ENCODE results near the gene LSAMP.

Gene LSAMP

GRCh38 chr3:116057400-116058006 is 387.8 kb downstream of the LSAMP start:
- Histone ChIP-seq H3K4me1 (ENCODE audit: insufficient read depth, low read length) (peaks cover 8% of the 10 kb centered on the region; the same call in 1 of the 2 replicates), H3K4me3 (ENCODE audit: low read length) (no peak overlapping the region), H3K36me3 (ENCODE audit: insufficient read depth, low read depth, low read length) (no peaks in the 10 kb centered on the region), H3K9ac (ENCODE audit: low read depth, low read length) (no peak overlapping the region), H3K27ac (ENCODE audit: low read length) (no peak overlapping the region), H3K27me3 (ENCODE audit: insufficient read depth, low read length) (no peaks in the 10 kb centered on the region), H3K9me3 (ENCODE audit: insufficient read depth, low read depth, low read length) (no peaks in the 10 kb centered on the region)

- Histone ChIP-seq H3K27me3 (ENCODE audit: insufficient read depth, low read length) (no peaks in the 10 kb centered on the region), H3K4me1 (ENCODE audit: insufficient read depth, low read length) (peaks cover 8% of the 10 kb centered on the region; the same call in 1 of the 2 replicates), H3K9me3 (ENCODE audit: insufficient read depth, low read depth, low read length) (no peaks in the 10 kb centered on the region), H3K4me3 (ENCODE audit: low read length) (no peak overlapping the region), H3K9ac (ENCODE audit: low read depth, low read length) (no peak overlapping the region), H3K27ac (ENCODE audit: low read length) (no peak overlapping the region), H3K36me3 (ENCODE audit: insufficient read depth, low read depth, low read length) (no peaks in the 10 kb centered on the region)
Measured at GRCh38 chr3:116056280-116056679, 389.0 kb downstream of the LSAMP start.

GRCh38 chr3:116053017-116053416 is 392.3 kb downstream of the LSAMP start:
- H3K27me3 ChIP-seq (ENCODE audit: insufficient read depth, low read length) = no peaks in the 10 kb centered on the region
- no peak overlapping the region for H3K27ac ChIP-seq (ENCODE audit: low read length)
- H3K9ac ChIP-seq (ENCODE audit: low read depth, low read length) = no peak overlapping the region
- H3K9me3 ChIP-seq (ENCODE audit: insufficient read depth, low read depth, low read length) = no peaks in the 10 kb centered on the region
- no peaks in the 10 kb centered on the region; the same call in 1 of the 2 replicates for H3K4me1 ChIP-seq (ENCODE audit: insufficient read depth, low read length)
- no peak overlapping the region for H3K4me3 ChIP-seq (ENCODE audit: low read length)
- no peaks in the 10 kb centered on the region for H3K36me3 ChIP-seq (ENCODE audit: insufficient read depth, low read depth, low read length)

- Histone ChIP-seq H3K27me3 (ENCODE audit: insufficient read depth, low read length) (no peaks in the 10 kb centered on the region), H3K4me1 (ENCODE audit: insufficient read depth, low read length) (no peaks in the 10 kb centered on the region; the same call in 1 of the 2 replicates), H3K36me3 (ENCODE audit: insufficient read depth, low read depth, low read length) (no peaks in the 10 kb centered on the region), H3K9ac (ENCODE audit: low read depth, low read length) (no peak overlapping the region), H3K27ac (ENCODE audit: low read length) (no peak overlapping the region), H3K4me3 (ENCODE audit: low read length) (no peak overlapping the region), H3K9me3 (ENCODE audit: insufficient read depth, low read depth, low read length) (no peaks in the 10 kb centered on the region)
Measured at GRCh38 chr3:116052602-116053001, 392.7 kb downstream of the LSAMP start.

GRCh38 chr3:116051586-116051985 is 393.7 kb downstream of the LSAMP start:
- Histone ChIP-seq H3K27ac (ENCODE audit: low read length) (no peak overlapping the region), H3K9ac (ENCODE audit: low read depth, low read length) (no peak overlapping the region), H3K9me3 (ENCODE audit: insufficient read depth, low read depth, low read length) (no peaks in the 10 kb centered on the region), H3K4me1 (ENCODE audit: insufficient read depth, low read length) (no peaks in the 10 kb centered on the region; the same call in 1 of the 2 replicates), H3K27me3 (ENCODE audit: insufficient read depth, low read length) (no peaks in the 10 kb centered on the region), H3K4me3 (ENCODE audit: low read length) (no peak overlapping the region), H3K36me3 (ENCODE audit: insufficient read depth, low read depth, low read length) (no peaks in the 10 kb centered on the region)

GRCh38 chr3:116051040-116051439 is 394.2 kb downstream of the LSAMP start:
- no peak overlapping the region for H3K4me3 ChIP-seq (ENCODE audit: low read length)
- H3K4me1 ChIP-seq (ENCODE audit: insufficient read depth, low read length) = no peaks in the 10 kb centered on the region; the same call in 1 of the 2 replicates
- no peaks in the 10 kb centered on the region for H3K36me3 ChIP-seq (ENCODE audit: insufficient read depth, low read depth, low read length)
- no peak overlapping the region for H3K9ac ChIP-seq (ENCODE audit: low read depth, low read length)
- no peak overlapping the region for H3K27ac ChIP-seq (ENCODE audit: low read length)
- no peaks in the 10 kb centered on the region for H3K27me3 ChIP-seq (ENCODE audit: insufficient read depth, low read length)
- H3K9me3 ChIP-seq (ENCODE audit: insufficient read depth, low read depth, low read length) = no peaks in the 10 kb centered on the region

- no peak overlapping the region for H3K9ac ChIP-seq (ENCODE audit: low read depth, low read length)
- H3K9me3 ChIP-seq (ENCODE audit: insufficient read depth, low read depth, low read length) = no peaks in the 10 kb centered on the region
- H3K4me1 ChIP-seq (ENCODE audit: insufficient read depth, low read length) = no peaks in the 10 kb centered on the region; the same call in 1 of the 2 replicates
- H3K4me3 ChIP-seq (ENCODE audit: low read length) = no peak overlapping the region
- no peaks in the 10 kb centered on the region for H3K27me3 ChIP-seq (ENCODE audit: insufficient read depth, low read length)
- H3K36me3 ChIP-seq (ENCODE audit: insufficient read depth, low read depth, low read length) = no peaks in the 10 kb centered on the region
- no peak overlapping the region for H3K27ac ChIP-seq (ENCODE audit: low read length)
Measured at GRCh38 chr3:116050311-116050915, 394.9 kb downstream of the LSAMP start.

GRCh38 chr3:116048991-116049390 is 396.3 kb downstream of the LSAMP start:
- H3K9ac ChIP-seq (ENCODE audit: low read depth, low read length) = no peak overlapping the region
- H3K27ac ChIP-seq (ENCODE audit: low read length) = no peak overlapping the region
- H3K9me3 ChIP-seq (ENCODE audit: insufficient read depth, low read depth, low read length) = no peaks in the 10 kb centered on the region
- H3K36me3 ChIP-seq (ENCODE audit: insufficient read depth, low read depth, low read length) = no peaks in the 10 kb centered on the region
- H3K4me1 ChIP-seq (ENCODE audit: insufficient read depth, low read length) = no peaks in the 10 kb centered on the region; the same call in 1 of the 2 replicates
- H3K4me3 ChIP-seq (ENCODE audit: low read length) = no peak overlapping the region
- no peaks in the 10 kb centered on the region for H3K27me3 ChIP-seq (ENCODE audit: insufficient read depth, low read length)

GRCh38 chr3:116046350-116046749 is 398.9 kb downstream of the LSAMP start:
- Histone ChIP-seq H3K27ac (ENCODE audit: low read length) (no peak overlapping the region), H3K4me1 (ENCODE audit: insufficient read depth, low read length) (no peaks in the 10 kb centered on the region; the same call in 1 of the 2 replicates), H3K27me3 (ENCODE audit: insufficient read depth, low read length) (no peaks in the 10 kb centered on the region), H3K9ac (ENCODE audit: low read depth, low read length) (no peak overlapping the region), H3K36me3 (ENCODE audit: insufficient read depth, low read depth, low read length) (no peaks in the 10 kb centered on the region), H3K9me3 (ENCODE audit: insufficient read depth, low read depth, low read length) (no peaks in the 10 kb centered on the region), H3K4me3 (ENCODE audit: low read length) (no peak overlapping the region)

- Histone ChIP-seq H3K9me3 (ENCODE audit: insufficient read depth, low read depth, low read length) (no peaks in the 10 kb centered on the region), H3K36me3 (ENCODE audit: insufficient read depth, low read depth, low read length) (no peaks in the 10 kb centered on the region), H3K4me1 (ENCODE audit: insufficient read depth, low read length) (no peaks in the 10 kb centered on the region), H3K9ac (ENCODE audit: low read depth, low read length) (no peak overlapping the region), H3K27ac (ENCODE audit: low read length) (no peak overlapping the region), H3K27me3 (ENCODE audit: insufficient read depth, low read length) (no peaks in the 10 kb centered on the region), H3K4me3 (ENCODE audit: low read length) (no peak overlapping the region)
Measured at GRCh38 chr3:116045314-116045713, 400.0 kb downstream of the LSAMP start.

GRCh38 chr3:116040152-116040551 is 405.1 kb downstream of the LSAMP start:
- H3K4me1 ChIP-seq (ENCODE audit: insufficient read depth, low read length) = no peaks in the 10 kb centered on the region
- no peak overlapping the region for H3K9ac ChIP-seq (ENCODE audit: low read depth, low read length)

GRCh38 chr3:116039651-116039985 is 405.7 kb downstream of the LSAMP start:
- Histone ChIP-seq H3K4me3 (ENCODE audit: low read length) (no peak overlapping the region), H3K9me3 (ENCODE audit: insufficient read depth, low read depth, low read length) (no peaks in the 10 kb centered on the region), H3K9ac (ENCODE audit: low read depth, low read length) (no peak overlapping the region), H3K36me3 (ENCODE audit: insufficient read depth, low read depth, low read length) (no peaks in the 10 kb centered on the region), H3K27ac (ENCODE audit: low read length) (no peak overlapping the region), H3K4me1 (ENCODE audit: insufficient read depth, low read length) (peaks cover 3% of the 10 kb centered on the region; the same call in 1 of the 2 replicates), H3K27me3 (ENCODE audit: insufficient read depth, low read length) (no peaks in the 10 kb centered on the region)

More at GRCh38 chr3:116040152-116040551, 405.1 kb downstream of the LSAMP start:
- no peaks in the 10 kb centered on the region for H3K9me3 ChIP-seq (ENCODE audit: insufficient read depth, low read depth, low read length)
- H3K36me3 ChIP-seq (ENCODE audit: insufficient read depth, low read depth, low read length) = no peaks in the 10 kb centered on the region
- H3K27ac ChIP-seq (ENCODE audit: low read length) = no peak overlapping the region
- no peak overlapping the region for H3K4me3 ChIP-seq (ENCODE audit: low read length)
- H3K27me3 ChIP-seq (ENCODE audit: insufficient read depth, low read length) = no peaks in the 10 kb centered on the region

Measured in iPS-20b (cell line).